HCT116 (cell line): Measurements from ENCODE around the gene SSX2IP. TPM values are rescaled to one million over a fixed set of nuclear protein-coding genes. Genes with fewer than 3 reads are reported as not detected.

Source experiments
- ATAC-seq: fragments of 200-7000 bp; cut with Tn5 transposase; 2 replicates; pipeline ENCODE4 v1.9.1; 2020; ENCODE audit warnings: mild to moderate bottlenecking, moderate library complexity
- BruUV-seq: library from RNA; stranded (reverse); fragments of 400-500 nt; replicated peaks from 2 replicates; lab custom pipeline; 2021; lab: Mats Ljungman, UMichigan
- CTCF ChIA-PET: fragments of 300-600 bp; sonication (Branson Sonifier 250); formaldehyde crosslinking; loops from one replicate; lab custom pipeline; 2021; ENCODE audit warnings: antibody characterized with exemption; lab: Charles Lee
- POLR2A ChIA-PET: fragments of 300-600, 350-600 bp; sonication (Branson Sonifier 250); formaldehyde crosslinking; loops from one replicate; lab custom pipeline; 2021; ENCODE audit warnings: antibody characterized with exemption; lab: Charles Lee
- RAD21 ChIA-PET, 2 experiments: fragments of 300-600 bp; sonication (Branson Sonifier 250); formaldehyde crosslinking; loops; one replicate each; lab custom pipeline; 2023; ENCODE audit warnings: low total read pairs in 2 of 2; ENCODE audit not compliant: uncharacterized antibody in 2 of 2, unreplicated experiment in 2 of 2, low non-redundant PET in 1 of 2; lab: Charles Lee
- DNase-seq: peaks from one replicate; pipeline ENCODE4 v3.0.0-alpha.2; 2010; ENCODE audit warnings: low read depth, low spot score
- H2AFZ ChIP-seq: fragments of 200-600 bp; shearing (Covaris generic), sonication (generic); 2 replicates; pipeline ENCODE4 v1.6.1; 2017; ENCODE audit warnings: low read depth, mixed run types, mixed read lengths, antibody characterized with exemption, low read length; ENCODE audit not compliant: poor library complexity, severe bottlenecking
- H3K27ac ChIP-seq: 2 replicates; pipeline ENCODE4 v1.5.1; 2012; ENCODE audit warnings: low read depth, low read length
- H3K27me3 ChIP-seq: fragments of 200-600 bp; sonication (generic); 2 replicates; pipeline ENCODE4 v1.6.1; 2016; ENCODE audit warnings: mixed run types, low read length, mixed read lengths; ENCODE audit not compliant: insufficient read depth
- H3K36me3 ChIP-seq, 2 experiments: fragments of 200-500 bp in 1 of 2; fragments of 200-600 bp in 1 of 2; sonication (Bioruptor generic) in 1 of 2; sonication (generic) in 1 of 2; 2 replicates each; pipeline versions ENCODE4 v1.5.1 to v1.6.1; 2014 to 2016; ENCODE audit warnings: low read length in 2 of 2, inconsistent platforms in 1 of 2, mixed read lengths in 1 of 2, mixed run types in 1 of 2; ENCODE audit not compliant: insufficient read depth in 2 of 2, control insufficient read depth in 1 of 2
- H3K4me1 ChIP-seq, 2 experiments: fragments of 200-600 bp in 1 of 2; sonication (generic) in 1 of 2; 2 replicates each; pipeline versions ENCODE4 v1.5.1 to v1.6.1; 2012 to 2017; ENCODE audit warnings: low read length in 2 of 2, inconsistent platforms in 1 of 2, mild to moderate bottlenecking in 1 of 2, mixed read lengths in 1 of 2, mixed run types in 1 of 2, moderate library complexity in 1 of 2; ENCODE audit not compliant: insufficient read depth in 2 of 2, control insufficient read depth in 1 of 2
- H3K4me2 ChIP-seq: fragments of 200-600 bp; sonication (generic); 2 replicates; pipeline ENCODE4 v1.6.1; 2017; ENCODE audit warnings: mixed run types, low read length, mixed read lengths
- H3K4me3 ChIP-seq, 2 experiments: fragments of 200-600 bp in 1 of 2; sonication (generic) in 1 of 2; replicated peaks in 1 of 2; 2 replicates each; pipeline ENCODE4 v1.5.1; 2011 to 2016; ENCODE audit warnings: low read length in 2 of 2, control low read depth in 1 of 2, low read depth in 1 of 2, mild to moderate bottlenecking in 1 of 2, mixed read lengths in 1 of 2, mixed run types in 1 of 2
- H3K79me2 ChIP-seq: fragments of 200-600 bp; sonication (generic); 2 replicates; pipeline ENCODE4 v1.6.1; 2017; ENCODE audit warnings: mild to moderate bottlenecking, mixed run types, low read length, moderate library complexity, mixed read lengths; ENCODE audit not compliant: insufficient read depth
- H3K9ac ChIP-seq: fragments of 200-600 bp; sonication (generic); 2 replicates; pipeline ENCODE4 v1.6.1; 2016; ENCODE audit warnings: low read length, mixed read lengths
- H3K9me2 ChIP-seq: fragments of 200-600 bp; sonication (generic), shearing (Covaris generic); 2 replicates; pipeline ENCODE4 v1.6.1; 2017; ENCODE audit warnings: mixed run types, mild to moderate bottlenecking, moderate library complexity; ENCODE audit not compliant: insufficient read depth
- H3K9me3 ChIP-seq, 2 experiments: fragments of 200-500 bp in 1 of 2; fragments of 200-600 bp in 1 of 2; sonication (Bioruptor generic) in 1 of 2; sonication (generic) in 1 of 2; 2 replicates each; pipeline ENCODE4 v1.6.1; 2014 to 2017; ENCODE audit warnings: low read length in 2 of 2, mixed read lengths in 2 of 2, inconsistent platforms in 1 of 2, low read depth in 1 of 2, mild to moderate bottlenecking in 1 of 2, mixed run types in 1 of 2, moderate library complexity in 1 of 2; ENCODE audit not compliant: control insufficient read depth in 1 of 2, insufficient read depth in 1 of 2
- H4K20me1 ChIP-seq: fragments of 200-600 bp; sonication (generic), shearing (Covaris generic); 2 replicates; pipeline ENCODE4 v1.6.1; 2017; ENCODE audit warnings: mixed run types, mild to moderate bottlenecking, moderate library complexity; ENCODE audit not compliant: insufficient read depth
- CBX3 ChIP-seq: IDR thresholded peaks from 2 replicates; pipeline ENCODE4 v1.6.1; 2012; ENCODE audit warnings: low read depth
- MAX ChIP-seq: IDR thresholded peaks from 2 replicates; pipeline ENCODE4 v1.6.1; 2012
- POLR2A ChIP-seq: IDR thresholded peaks from 2 replicates; pipeline ENCODE4 v1.7.0; 2011; ENCODE audit warnings: borderline replicate concordance; ENCODE audit not compliant: insufficient read depth, insufficient read length; ENCODE audit errors: extremely low read depth
- SIN3A ChIP-seq: IDR thresholded peaks from 2 replicates; pipeline ENCODE4 v1.6.1; 2012; ENCODE audit warnings: low read depth
- SP1 ChIP-seq: IDR thresholded peaks from 2 replicates; pipeline ENCODE4 v1.6.1; 2012; ENCODE audit warnings: low read depth
- TCF7L2 ChIP-seq: IDR thresholded peaks from 2 replicates; pipeline ENCODE4 v1.7.0; 2011; ENCODE audit warnings: borderline replicate concordance, inconsistent platforms; ENCODE audit not compliant: insufficient read depth, insufficient read length; ENCODE audit errors: extremely low read depth
- YY1 ChIP-seq: IDR thresholded peaks from 2 replicates; pipeline ENCODE4 v1.6.1; 2011; ENCODE audit warnings: low read length, low read depth, moderate library complexity, mild to moderate bottlenecking; ENCODE audit not compliant: insufficient replicate concordance; ENCODE audit errors: extremely low read depth
- ZBTB33 ChIP-seq: IDR thresholded peaks from 2 replicates; pipeline ENCODE4 v1.6.1; 2011; ENCODE audit warnings: mild to moderate bottlenecking, low read length, moderate library complexity; ENCODE audit not compliant: insufficient replicate concordance; ENCODE audit errors: extremely low read depth
- ZNF274 ChIP-seq: fragments of 200-500 bp; sonication (Bioruptor generic); IDR thresholded peaks from 2 replicates; pipeline ENCODE4 v1.6.1; 2014; ENCODE audit warnings: mild to moderate bottlenecking, low read depth, low read length, inconsistent platforms
- intact Hi-C: fragments of 100-400 bp; cut with micrococcal nuclease; formaldehyde crosslinking; loops from 2 replicates; pipeline ENCODE4 v1.10.0; 2022
- total RNA-seq: library from RNA; stranded (reverse); gene quantifications from one replicate; pipeline ENCODE4 v1.2.1, GENCODE V29; 2021; ENCODE audit not compliant: unreplicated experiment

Gene SSX2IP
- total RNA-seq, 1 experiment from 2014 or later = 51.5 TPM

- Histone ChIP-seq H3K27me3 (no peaks in the 10 kb centered on the region), H3K36me3 (no peaks in the 10 kb centered on the region), H3K79me2 (no peaks in the 10 kb centered on the region), H3K4me3 (no peak overlapping the region), H3K4me2 (no peak overlapping the region), H3K27ac (no peak overlapping the region), H2AFZ (no peak overlapping the region), H3K9me2 (no peaks in the 10 kb centered on the region), H3K9ac (no peak overlapping the region), H3K4me1 (peaks cover 8 to 15% of the 10 kb centered on the region in 2 experiments), H4K20me1 (no peaks in the 10 kb centered on the region), H3K9me3 (no peaks in the 10 kb centered on the region)
- ATAC-seq (no peak), DNase-seq (no peak)
- BruUV-seq = no TSS peak
- no peak for TF ChIP-seq ZNF274
- TF ChIP-seq SIN3A = no peak
- no peak for TF ChIP-seq POLR2A
- intact Hi-C loops = no loop called here
- ChIA-PET CTCF (no interaction called here), RAD21 (no interaction called here), POLR2A (no interaction called here)
Measured at GRCh38 chr1:84635429-84635828, 54.8 kb downstream of the SSX2IP start.

GRCh38 chr1:84634536-84635205 is 55.6 kb downstream of the SSX2IP start:
- CTCF ChIA-PET = no interaction called here
- DNase-seq (no peak), ATAC-seq (no peak)
- intact Hi-C loops = no loop called here
- Histone ChIP-seq H3K36me3 (no peaks in the 10 kb centered on the region), H3K4me3 (no peak overlapping the region), H3K4me2 (no peak overlapping the region), H2AFZ (no peak overlapping the region), H3K4me1 (peaks cover 8 to 15% of the 10 kb centered on the region in 2 experiments), H3K9me2 (no peaks in the 10 kb centered on the region), H4K20me1 (no peaks in the 10 kb centered on the region), H3K9me3 (no peaks in the 10 kb centered on the region), H3K9ac (no peak overlapping the region), H3K79me2 (no peaks in the 10 kb centered on the region), H3K27me3 (no peaks in the 10 kb centered on the region), H3K27ac (no peak overlapping the region)
- POLR2A ChIA-PET = no interaction called here
- RAD21 ChIA-PET = no interaction called here
- TF ChIP-seq MAX = no peak
- TF ChIP-seq SP1 = no peak
- no peak for TF ChIP-seq YY1
- TF ChIP-seq ZNF274 = no peak
- TF ChIP-seq CBX3 = no peak
- TF ChIP-seq TCF7L2 = no peak
- no peak for TF ChIP-seq ZBTB33
- BruUV-seq = no TSS peak
